Endodermal cell (in vitro differentiated cells): ENCODE results near the gene IQCM. TPM values are rescaled to one million over a fixed set of nuclear protein-coding genes. Genes with fewer than 3 reads are reported as not detected.

ENCODE experiments used
- DNase-seq: peaks from one replicate; pipeline ENCODE4 v3.0.0-alpha.2; 2017
- H3K27ac ChIP-seq: 2 replicates; pipeline ENCODE4 v1.5.1; 2013; ENCODE audit warnings: mild to moderate bottlenecking, low read depth, low read length, moderate library complexity
- H3K27me3 ChIP-seq: 2 replicates; pipeline ENCODE4 v1.6.1; 2013; ENCODE audit warnings: mild to moderate bottlenecking, low read length, moderate library complexity; ENCODE audit not compliant: insufficient read depth, control insufficient read depth, poor library complexity, severe bottlenecking
- H3K36me3 ChIP-seq: 2 replicates; pipeline ENCODE4 v1.7.0; 2013; ENCODE audit warnings: mild to moderate bottlenecking, low read length, moderate library complexity; ENCODE audit not compliant: control insufficient read depth, insufficient read depth
- H3K4me1 ChIP-seq: one replicate; pipeline ENCODE4 v1.7.0; 2013; ENCODE audit warnings: low read length; ENCODE audit not compliant: control insufficient read depth, insufficient read depth
- H3K4me3 ChIP-seq: 2 replicates; pipeline ENCODE4 v1.5.1; 2013; ENCODE audit warnings: mild to moderate bottlenecking, low read length, moderate library complexity
- H3K9ac ChIP-seq: 2 replicates; pipeline ENCODE4 v1.6.1; 2013; ENCODE audit warnings: mild to moderate bottlenecking, low read length, moderate library complexity; ENCODE audit not compliant: poor library complexity, severe bottlenecking; ENCODE audit errors: extremely low read depth
- H3K9me3 ChIP-seq: 2 replicates; pipeline ENCODE4 v1.6.1; 2013; ENCODE audit warnings: mild to moderate bottlenecking, low read length, moderate library complexity; ENCODE audit not compliant: control insufficient read depth
- H3K27ac Mint-ChIP-seq: 2 replicates; pipeline ENCODE4 v1.8.0; 2020; ENCODE audit warnings: mixed read lengths
- H3K27me3 Mint-ChIP-seq: 2 replicates; pipeline ENCODE4 v1.8.0; 2021; ENCODE audit warnings: mild to moderate bottlenecking, mixed read lengths; ENCODE audit not compliant: insufficient read depth
- H3K36me3 Mint-ChIP-seq: 2 replicates; pipeline ENCODE4 v1.8.0; 2020; ENCODE audit warnings: low read depth, mixed read lengths
- H3K4me1 Mint-ChIP-seq: 2 replicates; pipeline ENCODE4 v1.8.0; 2020; ENCODE audit warnings: mixed read lengths
- H3K4me3 Mint-ChIP-seq: 2 replicates; pipeline ENCODE4 v1.8.0; 2020; ENCODE audit warnings: mild to moderate bottlenecking, moderate library complexity, mixed read lengths
- H3K9me3 Mint-ChIP-seq: 2 replicates; pipeline ENCODE4 v1.8.0; 2020; ENCODE audit warnings: mild to moderate bottlenecking, mixed read lengths
- WGBS, 2 experiments: methylation state at CpG; one replicate each; pipeline versions ENCODE4 v1.1.5 to v1.1.7; 2013; ENCODE audit warnings: missing lambda C conversion rate in 2 of 2, mixed read lengths in 1 of 2; ENCODE audit not compliant: insufficient coverage in 1 of 2, insufficient read length in 1 of 2; 5-methylcytosine and 5-hydroxymethylcytosine counted together
- total RNA-seq, 2 donors: library from RNA; stranded (reverse); fragmentation: NEBNext Ultra II Directional in 1 of 2; extraction: Animal tissue kit (Norgen Biotek cat#: 25700) in 1 of 2; gene quantifications; 2 replicates in 1 of 2; 3 replicates in 1 of 2; pipeline ENCODE4 v1.2.1, GENCODE V29; 2021
- TF ChIP-seq, protein P1 (sequence below): fragments of 200-600 bp; sonication (generic); conservative IDR thresholded peaks from 2 replicates; pipeline ENCODE4 v1.5.0; 2021; ENCODE audit warnings: antibody characterized with exemption, mild to moderate bottlenecking

Gene IQCM
- total RNA-seq, 2 donors from 2014 or later: not detected

- no peaks in the 10 kb centered on the region for H3K27me3 ChIP-seq
- DNase-seq: no peak
- no peaks in the 10 kb centered on the region for H3K9me3 ChIP-seq
- no peak overlapping the region for H3K27ac ChIP-seq
- Mint-ChIP-seq H3K27me3 (no peaks in the 10 kb centered on the region), H3K9me3 (no peaks in the 10 kb centered on the region), H3K4me1 (no peaks in the 10 kb centered on the region), H3K27ac (no peak overlapping the region), H3K36me3 (no peaks in the 10 kb centered on the region), H3K4me3 (no peak overlapping the region)
- TF ChIP-seq, protein P1, sequence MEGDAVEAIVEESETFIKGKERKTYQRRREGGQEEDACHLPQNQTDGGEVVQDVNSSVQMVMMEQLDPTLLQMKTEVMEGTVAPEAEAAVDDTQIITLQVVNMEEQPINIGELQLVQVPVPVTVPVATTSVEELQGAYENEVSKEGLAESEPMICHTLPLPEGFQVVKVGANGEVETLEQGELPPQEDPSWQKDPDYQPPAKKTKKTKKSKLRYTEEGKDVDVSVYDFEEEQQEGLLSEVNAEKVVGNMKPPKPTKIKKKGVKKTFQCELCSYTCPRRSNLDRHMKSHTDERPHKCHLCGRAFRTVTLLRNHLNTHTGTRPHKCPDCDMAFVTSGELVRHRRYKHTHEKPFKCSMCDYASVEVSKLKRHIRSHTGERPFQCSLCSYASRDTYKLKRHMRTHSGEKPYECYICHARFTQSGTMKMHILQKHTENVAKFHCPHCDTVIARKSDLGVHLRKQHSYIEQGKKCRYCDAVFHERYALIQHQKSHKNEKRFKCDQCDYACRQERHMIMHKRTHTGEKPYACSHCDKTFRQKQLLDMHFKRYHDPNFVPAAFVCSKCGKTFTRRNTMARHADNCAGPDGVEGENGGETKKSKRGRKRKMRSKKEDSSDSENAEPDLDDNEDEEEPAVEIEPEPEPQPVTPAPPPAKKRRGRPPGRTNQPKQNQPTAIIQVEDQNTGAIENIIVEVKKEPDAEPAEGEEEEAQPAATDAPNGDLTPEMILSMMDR: no peak
- WGBS, 2 experiments: 91% methylated on average over 1 of the region's 1 CpG; no CpG with 5 or more reads in 1 of the 2 experiments
- H3K36me3 ChIP-seq: no peaks in the 10 kb centered on the region
- H3K4me1 ChIP-seq: no peaks in the 10 kb centered on the region
- no peak overlapping the region for H3K9ac ChIP-seq
- no peak overlapping the region for H3K4me3 ChIP-seq
Measured at GRCh38 chr4:149741186-149741831, 74.3 kb downstream of the IQCM start.

DNA sequence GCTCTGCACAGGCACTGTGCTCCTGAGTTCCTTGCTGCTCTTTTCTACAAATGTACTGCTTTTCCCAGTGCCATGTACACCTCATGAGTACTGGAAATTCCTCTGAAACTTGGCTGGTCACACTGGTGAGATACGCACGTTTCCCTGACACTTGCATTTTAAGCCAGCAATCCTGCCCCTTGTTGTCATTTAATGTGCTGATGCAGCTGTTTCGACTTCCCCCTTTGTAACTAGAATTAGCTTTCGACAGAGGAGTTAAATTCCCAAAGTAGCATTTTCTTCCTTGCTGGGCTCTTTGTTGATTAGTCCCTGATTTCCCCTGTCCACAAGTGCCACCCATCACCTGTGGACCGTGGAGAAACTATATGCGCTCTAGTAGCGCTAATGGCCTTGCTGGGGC, 77.5 kb downstream of the IQCM start:
- no peak overlapping the region for H3K4me3 Mint-ChIP-seq
- no peaks in the 10 kb centered on the region for H3K9me3 Mint-ChIP-seq
- Histone ChIP-seq H3K9me3 (no peaks in the 10 kb centered on the region), H3K4me3 (no peak overlapping the region), H3K27me3 (no peaks in the 10 kb centered on the region), H3K4me1 (no peaks in the 10 kb centered on the region), H3K9ac (no peak overlapping the region), H3K27ac (no peak overlapping the region), H3K36me3 (no peaks in the 10 kb centered on the region)
- no peak overlapping the region for H3K27ac Mint-ChIP-seq
- no peak for DNase-seq
- no peaks in the 10 kb centered on the region for H3K27me3 Mint-ChIP-seq
- no peaks in the 10 kb centered on the region for H3K36me3 Mint-ChIP-seq
- TF ChIP-seq, protein P1: no peak
- no peaks in the 10 kb centered on the region for H3K4me1 Mint-ChIP-seq
- 71 to 73% methylated on average over 7 of the region's 7 CpGs for WGBS, 2 experiments

GRCh38 chr4:149735796-149736195, 79.8 kb downstream of the IQCM start:
- Mint-ChIP-seq H3K4me3 (no peak overlapping the region), H3K4me1 (no peaks in the 10 kb centered on the region), H3K27ac (no peak overlapping the region), H3K9me3 (no peaks in the 10 kb centered on the region), H3K36me3 (no peaks in the 10 kb centered on the region), H3K27me3 (no peaks in the 10 kb centered on the region)
- WGBS, 2 experiments: 83 to 93% methylated on average over 2 to 3 of the region's 3 CpGs
- Histone ChIP-seq H3K27me3 (no peaks in the 10 kb centered on the region), H3K9ac (no peak overlapping the region), H3K27ac (no peak overlapping the region), H3K4me1 (no peaks in the 10 kb centered on the region), H3K4me3 (no peak overlapping the region), H3K36me3 (no peaks in the 10 kb centered on the region), H3K9me3 (no peaks in the 10 kb centered on the region)
- TF ChIP-seq, protein P1: no peak
- DNase-seq: no peak
